ENCODE results near the gene TOM1.

Gene TOM1

GRCh38 chr22:35307892-35308291, 8.2 kb downstream of the TOM1 start:
- DNase-seq: no peak

- DNase-seq: peak; percentile 44 to 85
These were observed 8.9 kb downstream of the TOM1 start for GRCh38 chr22:35308480-35309021.

GRCh38 chr22:35310556-35311550, 11.2 kb downstream of the TOM1 start:
- DNase-seq: no peak

GRCh38 chr22:35311551-35311999, 11.9 kb downstream of the TOM1 start:
- DNase-seq: no peak

GRCh38 chr22:35312198-35313059, 12.7 kb downstream of the TOM1 start:
- DNase-seq: peak in 1 of 2 experiments; percentile 8

GRCh38 chr22:35313311-35314121, 13.8 kb downstream of the TOM1 start:
- peak; percentile 94 to 97 for DNase-seq

GRCh38 chr22:35314161-35314942, 14.7 kb downstream of the TOM1 start:
- DNase-seq: peak; percentile 7 to 64

- DNase-seq: no peak
These were observed 15.6 kb downstream of the TOM1 start for GRCh38 chr22:35315141-35315854.

GRCh38 chr22:35315855-35316745, 16.4 kb downstream of the TOM1 start:
- DNase-seq: peak; percentile 70 to 90

- DNase-seq: no peak
These were observed 17.1 kb downstream of the TOM1 start for GRCh38 chr22:35316751-35317150.

- peak in 1 of 2 experiments; percentile 33 for DNase-seq
These were observed 18.1 kb downstream of the TOM1 start for GRCh38 chr22:35317680-35318290.

GRCh38 chr22:35318346-35319215, 18.9 kb downstream of the TOM1 start:
- no peak for DNase-seq

GRCh38 chr22:35319244-35319985, 19.7 kb downstream of the TOM1 start:
- no peak for DNase-seq

- DNase-seq: no peak
These were observed 22.4 kb downstream of the TOM1 start for GRCh38 chr22:35322126-35322525.

GRCh38 chr22:35322893-35323292, 23.2 kb downstream of the TOM1 start:
- DNase-seq: no peak

GRCh38 chr22:35323305-35323704, 23.6 kb downstream of the TOM1 start:
- no peak for DNase-seq

- DNase-seq: no peak
These were observed 24.4 kb downstream of the TOM1 start for GRCh38 chr22:35324067-35324466.

Measured in NCI-H524 (cell line).